A673 (cell line): ENCODE measurements around the gene SUMF1. TPM values are rescaled to one million over a fixed set of nuclear protein-coding genes. Genes with fewer than 3 reads are reported as not detected.

Experiments used
- BruUV-seq: library from RNA; stranded (reverse); fragments of 400-500 nt; replicated peaks from 2 replicates; lab custom pipeline; 2021; lab: Mats Ljungman, UMichigan
- CTCF ChIA-PET: fragments of 300-600 bp; sonication (Branson Sonifier 250); formaldehyde crosslinking; loops from one replicate; lab custom pipeline; 2022; ENCODE audit warnings: antibody characterized with exemption; lab: Charles Lee
- POLR2A ChIA-PET: fragments of 300-600 bp; sonication (Branson Sonifier 250); formaldehyde crosslinking; loops from one replicate; lab custom pipeline; 2022; ENCODE audit warnings: antibody characterized with exemption; ENCODE audit not compliant: low non-redundant PET; lab: Charles Lee
- DNase-seq: peaks from one replicate; pipeline ENCODE4 v3.0.0-alpha.2; 2015; ENCODE audit warnings: low spot score
- H3K27ac ChIP-seq: fragments of 200-600 bp; sonication (generic); 2 replicates; pipeline ENCODE4 v1.5.1; 2016; ENCODE audit warnings: mixed run types, low read depth, mild to moderate bottlenecking, mixed read lengths, antibody characterized with exemption, low read length; ENCODE audit not compliant: poor library complexity, severe bottlenecking
- H3K27me3 ChIP-seq: fragments of 200-600 bp; sonication (generic); replicated peaks from 2 replicates; pipeline ENCODE4 v1.6.1; 2017; ENCODE audit warnings: mixed run types, low read depth, mild to moderate bottlenecking, mixed read lengths, antibody characterized with exemption, low read length; ENCODE audit not compliant: insufficient read depth, poor library complexity
- H3K36me3 ChIP-seq: fragments of 200-600 bp; sonication (generic); 2 replicates; pipeline ENCODE4 v1.6.1; 2016; ENCODE audit warnings: mixed run types, mild to moderate bottlenecking, mixed read lengths, antibody characterized with exemption, low read length; ENCODE audit not compliant: insufficient read depth, poor library complexity, severe bottlenecking
- H3K4me1 ChIP-seq: fragments of 200-600 bp; sonication (generic); 2 replicates; pipeline ENCODE4 v1.6.1; 2017; ENCODE audit warnings: mixed run types, mild to moderate bottlenecking, mixed read lengths, antibody characterized with exemption, low read length; ENCODE audit not compliant: insufficient read depth, poor library complexity, severe bottlenecking
- H3K4me3 ChIP-seq: fragments of 200-600 bp; sonication (generic); 2 replicates; pipeline ENCODE4 v1.5.1; 2016; ENCODE audit warnings: low read depth, mixed run types, mild to moderate bottlenecking, mixed read lengths, low read length; ENCODE audit not compliant: poor library complexity, severe bottlenecking
- H3K9me3 ChIP-seq: fragments of 200-600 bp; sonication (generic); 2 replicates; pipeline ENCODE4 v1.6.1; 2016; ENCODE audit warnings: mixed run types, low read depth, mild to moderate bottlenecking, mixed read lengths, antibody characterized with exemption, low read length; ENCODE audit not compliant: poor library complexity, severe bottlenecking
- EZH2 ChIP-seq: fragments of 200-600 bp; sonication (generic); IDR thresholded peaks from 2 replicates; pipeline ENCODE4 v1.6.1; 2017; ENCODE audit warnings: borderline replicate concordance, low read depth, mild to moderate bottlenecking, mixed read lengths, antibody characterized with exemption, low read length; ENCODE audit not compliant: poor library complexity, severe bottlenecking
- intact Hi-C: fragments of 100-400 bp; cut with micrococcal nuclease; formaldehyde crosslinking; loops from one replicate; pipeline ENCODE4 v1.10.0; 2022; ENCODE audit not compliant: unreplicated experiment
- total RNA-seq: library from RNA; stranded (reverse); gene quantifications from 2 replicates; pipeline ENCODE4 v1.2.3, GENCODE V29; 2021
- TF ChIP-seq, protein P1 (sequence below): fragments of 300-800, 200-600 bp; sonication (generic); conservative IDR thresholded peaks from 2 replicates; pipeline ENCODE4 v1.5.1; 2017; ENCODE audit warnings: low read depth, mild to moderate bottlenecking, antibody characterized with exemption, low read length, moderate library complexity, mixed read lengths

The SUMF1 gene
- total RNA-seq, 1 experiment from 2014 or later, result 7.8 TPM

DNA sequence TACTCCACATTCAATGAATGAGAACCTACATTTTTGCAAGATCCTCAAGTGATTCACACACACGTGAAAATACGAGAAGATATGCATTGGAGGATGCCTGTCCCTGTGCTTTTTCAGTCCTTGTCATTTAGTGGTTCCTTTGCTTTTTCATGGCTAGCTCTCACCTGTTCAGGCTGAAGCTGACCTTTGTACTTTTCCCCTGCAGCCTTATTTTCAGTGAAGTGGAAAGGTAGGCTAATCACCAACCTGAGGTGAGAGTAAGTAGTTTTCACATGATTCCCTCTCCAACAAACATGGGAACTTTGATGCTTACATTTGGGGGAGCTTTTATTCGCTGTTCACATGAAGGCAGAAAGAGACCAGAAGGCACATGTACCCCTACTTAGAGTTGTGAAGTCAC lies 34.4 kb upstream of the SUMF1 start:
- TF ChIP-seq EZH2, result no peak
- TF ChIP-seq, protein P1, sequence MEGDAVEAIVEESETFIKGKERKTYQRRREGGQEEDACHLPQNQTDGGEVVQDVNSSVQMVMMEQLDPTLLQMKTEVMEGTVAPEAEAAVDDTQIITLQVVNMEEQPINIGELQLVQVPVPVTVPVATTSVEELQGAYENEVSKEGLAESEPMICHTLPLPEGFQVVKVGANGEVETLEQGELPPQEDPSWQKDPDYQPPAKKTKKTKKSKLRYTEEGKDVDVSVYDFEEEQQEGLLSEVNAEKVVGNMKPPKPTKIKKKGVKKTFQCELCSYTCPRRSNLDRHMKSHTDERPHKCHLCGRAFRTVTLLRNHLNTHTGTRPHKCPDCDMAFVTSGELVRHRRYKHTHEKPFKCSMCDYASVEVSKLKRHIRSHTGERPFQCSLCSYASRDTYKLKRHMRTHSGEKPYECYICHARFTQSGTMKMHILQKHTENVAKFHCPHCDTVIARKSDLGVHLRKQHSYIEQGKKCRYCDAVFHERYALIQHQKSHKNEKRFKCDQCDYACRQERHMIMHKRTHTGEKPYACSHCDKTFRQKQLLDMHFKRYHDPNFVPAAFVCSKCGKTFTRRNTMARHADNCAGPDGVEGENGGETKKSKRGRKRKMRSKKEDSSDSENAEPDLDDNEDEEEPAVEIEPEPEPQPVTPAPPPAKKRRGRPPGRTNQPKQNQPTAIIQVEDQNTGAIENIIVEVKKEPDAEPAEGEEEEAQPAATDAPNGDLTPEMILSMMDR, result no peak
- POLR2A ChIA-PET, result no interaction called here
- H3K27ac ChIP-seq, result no peak overlapping the region
- BruUV-seq, result no TSS peak
- no peak overlapping the region for H3K4me3 ChIP-seq
- no peaks in the 10 kb centered on the region for H3K9me3 ChIP-seq
- no peaks in the 10 kb centered on the region for H3K4me1 ChIP-seq
- no peak for DNase-seq
- H3K27me3 ChIP-seq, result no peaks in the 10 kb centered on the region
- no peaks in the 10 kb centered on the region for H3K36me3 ChIP-seq
- intact Hi-C loops, result no loop called here
- CTCF ChIA-PET, result interaction anchor here (0.7 kb wide), 1 partner anchor 16 kb away, joined by 3 read pairs; no protein-coding TSS in a partner anchor

DNA sequence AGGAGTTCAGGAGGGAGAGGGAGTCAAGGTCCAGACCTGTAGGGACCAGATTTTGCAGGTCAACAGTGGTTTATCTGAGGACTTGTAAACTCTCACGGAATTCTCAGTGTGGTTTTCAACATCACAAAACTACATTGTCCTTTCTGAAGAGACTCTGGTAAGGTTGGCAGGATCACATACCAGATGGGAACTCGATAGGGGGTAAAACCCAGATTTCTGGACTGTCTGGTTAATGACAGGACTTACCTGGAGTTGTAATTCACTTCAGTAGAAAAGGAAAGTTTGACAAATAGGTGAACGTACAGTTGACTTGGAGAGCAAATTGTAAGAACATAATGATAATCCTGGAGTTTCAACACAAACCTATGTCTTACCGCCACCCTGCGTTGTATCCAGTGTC lies 31.4 kb upstream of the SUMF1 start:
- intact Hi-C loops, result no loop called here
- DNase-seq, result no peak
- H3K27me3 ChIP-seq, result no peaks in the 10 kb centered on the region
- ChIA-PET POLR2A (no interaction called here), CTCF (no interaction called here)
- no TSS peak for BruUV-seq
- no peaks in the 10 kb centered on the region for H3K36me3 ChIP-seq
- H3K27ac ChIP-seq, result no peak overlapping the region
- no peaks in the 10 kb centered on the region for H3K4me1 ChIP-seq
- no peak overlapping the region for H3K4me3 ChIP-seq
- no peak for TF ChIP-seq EZH2
- TF ChIP-seq, protein P1, result no peak
- no peaks in the 10 kb centered on the region for H3K9me3 ChIP-seq

DNA sequence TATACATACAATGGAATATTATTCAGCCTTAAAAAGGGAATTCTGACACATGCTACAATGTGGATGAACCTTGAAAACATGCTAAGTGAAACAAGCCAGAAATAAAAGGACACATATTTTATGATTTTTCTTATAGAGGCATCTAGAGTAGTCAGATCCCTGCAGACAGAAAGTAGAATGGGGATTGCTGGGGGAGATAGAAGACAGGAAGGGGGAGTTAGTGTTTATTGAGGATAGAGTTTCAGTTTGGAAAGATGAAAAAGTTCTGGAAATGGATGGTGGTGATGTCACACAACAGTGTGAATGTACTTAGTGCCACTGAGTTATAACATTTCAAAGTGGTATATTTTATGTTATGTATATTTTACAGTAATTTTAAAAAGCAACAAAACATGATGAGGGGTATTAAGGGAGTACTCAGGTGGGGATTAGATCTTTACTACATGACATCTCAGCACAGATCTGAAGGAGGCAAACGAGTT lies 30.8 kb upstream of the SUMF1 start:
- no TSS peak for BruUV-seq
- H3K4me3 ChIP-seq, result no peak overlapping the region
- DNase-seq, result no peak
- no peaks in the 10 kb centered on the region for H3K9me3 ChIP-seq
- H3K4me1 ChIP-seq, result no peaks in the 10 kb centered on the region
- no peaks in the 10 kb centered on the region for H3K27me3 ChIP-seq
- no peak overlapping the region for H3K27ac ChIP-seq
- intact Hi-C loops, result no loop called here
- H3K36me3 ChIP-seq, result no peaks in the 10 kb centered on the region
- TF ChIP-seq, protein P1, result no peak
- no peak for TF ChIP-seq EZH2
- ChIA-PET CTCF (no interaction called here), POLR2A (no interaction called here)
